GM19455 (cell line): Measurements from ENCODE around the gene CORO2A.
"Not testable (repeated sequence)": the region's sequence is repeated elsewhere in the genome, so short reads cannot be mapped to it uniquely, and the experiment has no call there.

Experiments
- ATAC-seq: cut with Tn5 transposase; IDR thresholded peaks from one replicate; pipeline ENCODE4 v1.9.1; 2021; ENCODE audit not compliant: unreplicated experiment

Gene CORO2A

GRCh38 chr9:98117984-98118639, 74.3 kb downstream of the CORO2A start:
- ATAC-seq, result peak; percentile 39

GRCh38 chr9:98117097-98117496, 75.3 kb downstream of the CORO2A start:
- ATAC-seq, result not testable (repeated sequence)

- ATAC-seq, result no peak
Observed at GRCh38 chr9:98109052-98109451, 83.4 kb downstream of the CORO2A start.

GRCh38 chr9:98108531-98109031, 83.9 kb downstream of the CORO2A start:
- ATAC-seq, result no peak

GRCh38 chr9:98107926-98108325, 84.5 kb downstream of the CORO2A start:
- ATAC-seq, result no peak

GRCh38 chr9:98105006-98105405, 87.4 kb downstream of the CORO2A start:
- ATAC-seq, result no peak

- no peak for ATAC-seq
Observed at GRCh38 chr9:98104445-98104881, 88.0 kb downstream of the CORO2A start.

- peak; percentile 98 for ATAC-seq
Observed at GRCh38 chr9:98101868-98102273, 90.6 kb downstream of the CORO2A start.

GRCh38 chr9:98101416-98101815, 91.0 kb downstream of the CORO2A start:
- peak; percentile 6 for ATAC-seq

GRCh38 chr9:98100456-98100855, 92.0 kb downstream of the CORO2A start:
- ATAC-seq, result no peak

GRCh38 chr9:98099898-98100297, 92.5 kb downstream of the CORO2A start:
- ATAC-seq, result no peak

GRCh38 chr9:98099346-98099745, 93.1 kb downstream of the CORO2A start:
- ATAC-seq, result no peak

GRCh38 chr9:98097836-98098235, 94.6 kb downstream of the CORO2A start:
- no peak for ATAC-seq

GRCh38 chr9:98096091-98096490, 96.3 kb downstream of the CORO2A start:
- no peak for ATAC-seq

- no peak for ATAC-seq
Observed at GRCh38 chr9:98095401-98095800, 97.0 kb downstream of the CORO2A start.

GRCh38 chr9:98094851-98095250, 97.6 kb downstream of the CORO2A start:
- ATAC-seq, result no peak

- ATAC-seq, result no peak
Observed at GRCh38 chr9:98094316-98094715, 98.1 kb downstream of the CORO2A start.

- no peak for ATAC-seq
Observed at GRCh38 chr9:98092613-98092931, 99.9 kb downstream of the CORO2A start.

- ATAC-seq, result no peak
Observed at GRCh38 chr9:98091735-98092612, 100.5 kb downstream of the CORO2A start.

GRCh38 chr9:98090674-98091073, 101.8 kb downstream of the CORO2A start:
- ATAC-seq, result not testable (repeated sequence)

GRCh38 chr9:98087420-98088354, 104.8 kb downstream of the CORO2A start:
- no peak for ATAC-seq
